GM12878 (cell line): ENCODE results near the gene PLXNC1.

ENCODE experiments used
- ATF7 ChIP-seq: fragments of 450-650 bp; IDR thresholded peaks from 2 replicates; pipeline ENCODE4 v1.6.1; 2016; ENCODE audit warnings: low read depth, mild to moderate bottlenecking
- EP300 ChIP-seq, 2 experiments: fragments of 150-350 bp in 1 of 2; IDR thresholded peaks; 2 replicates each; pipeline ENCODE4 v1.6.1; 2011 to 2012; ENCODE audit warnings: low read depth in 2 of 2, low read length in 2 of 2, borderline replicate concordance in 1 of 2, improper control_type of control experiment in 1 of 2, inconsistent platforms in 1 of 2; ENCODE audit not compliant: control insufficient read depth in 1 of 2
- FOXK2 ChIP-seq: fragments of 450-650 bp; IDR thresholded peaks from 2 replicates; pipeline ENCODE4 v1.6.1; 2017; ENCODE audit warnings: mild to moderate bottlenecking, moderate library complexity
- HDAC2 ChIP-seq: fragments of 200-600 bp; sonication (generic); IDR thresholded peaks from 2 replicates; pipeline ENCODE4 v1.6.1; 2017
- RCOR1 ChIP-seq: conservative IDR thresholded peaks from 2 replicates; pipeline ENCODE4 v1.6.1; 2012; ENCODE audit warnings: low read depth, low read length, improper control_type of control experiment
- TCF12 ChIP-seq: IDR thresholded peaks from 2 replicates; pipeline ENCODE4 v1.6.1; 2011; ENCODE audit warnings: low read depth, mild to moderate bottlenecking, low read length
- YY1 ChIP-seq: IDR thresholded peaks from 2 replicates; pipeline ENCODE4 v1.6.1; 2011; ENCODE audit warnings: low read depth, mild to moderate bottlenecking, low read length
- TF ChIP-seq, protein P1 (sequence below), 3 experiments: IDR thresholded peaks in 2 of 3; conservative IDR thresholded peaks in 1 of 3; 2 replicates each; pipeline ENCODE4 v1.5.1; 2011; ENCODE audit warnings: low read depth in 3 of 3, low read length in 3 of 3, mild to moderate bottlenecking in 3 of 3, control low read depth in 2 of 3, moderate library complexity in 2 of 3, inconsistent platforms in 1 of 3, mixed read lengths in 1 of 3; ENCODE audit not compliant: control insufficient read depth in 2 of 3, insufficient read depth in 1 of 3; ENCODE audit errors: extremely low read depth in 1 of 3
- TF ChIP-seq, protein P2 (sequence below): IDR thresholded peaks from 2 replicates; pipeline ENCODE4 v1.6.1; 2012; ENCODE audit warnings: mild to moderate bottlenecking, low read depth, low read length

DNA sequence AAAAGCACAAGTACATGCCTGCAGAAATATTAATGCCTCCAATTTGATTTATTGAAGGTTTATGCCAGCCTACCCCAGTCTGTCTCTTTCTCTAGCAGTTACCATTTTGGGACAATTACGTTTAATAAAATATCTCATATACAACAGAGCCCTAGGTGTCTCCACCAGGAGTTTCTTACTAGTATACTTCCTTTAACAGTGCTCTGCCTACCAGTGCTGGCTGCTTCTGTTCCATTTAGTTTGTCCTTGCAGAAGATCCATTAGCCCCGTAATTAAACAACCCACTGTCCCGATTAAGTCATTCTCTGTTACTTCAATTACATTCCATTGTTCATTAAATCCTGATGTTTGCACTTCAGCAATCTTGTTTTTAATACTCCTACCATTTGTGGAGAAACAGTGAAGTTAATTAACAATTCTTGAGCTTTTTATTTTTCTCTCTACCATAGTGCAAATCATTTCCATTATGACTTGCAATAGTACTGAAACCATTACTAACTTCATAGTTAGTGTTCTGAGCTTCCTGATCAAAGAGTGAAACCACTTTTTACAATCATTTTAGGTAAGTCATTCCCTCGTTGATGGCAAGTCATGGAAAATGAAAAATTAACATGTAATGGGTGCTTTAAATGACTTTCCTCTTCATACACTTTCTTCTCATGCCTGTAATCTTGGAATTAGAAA is 121.1 kb downstream of the PLXNC1 start:
- TF ChIP-seq YY1 (no peak), EP300 (IDR thresholded peaks at IDR 0.05; ENCODE audit: borderline replicate concordance in 1 of 2, control insufficient read depth in 1 of 2, low read depth in 2 of 2, low read length in 2 of 2) (no peak), TCF12 (no peak), RCOR1 (no peak), ATF7 (peak; percentile 42), FOXK2 (no peak), HDAC2 (no peak)
- TF ChIP-seq, protein P1, sequence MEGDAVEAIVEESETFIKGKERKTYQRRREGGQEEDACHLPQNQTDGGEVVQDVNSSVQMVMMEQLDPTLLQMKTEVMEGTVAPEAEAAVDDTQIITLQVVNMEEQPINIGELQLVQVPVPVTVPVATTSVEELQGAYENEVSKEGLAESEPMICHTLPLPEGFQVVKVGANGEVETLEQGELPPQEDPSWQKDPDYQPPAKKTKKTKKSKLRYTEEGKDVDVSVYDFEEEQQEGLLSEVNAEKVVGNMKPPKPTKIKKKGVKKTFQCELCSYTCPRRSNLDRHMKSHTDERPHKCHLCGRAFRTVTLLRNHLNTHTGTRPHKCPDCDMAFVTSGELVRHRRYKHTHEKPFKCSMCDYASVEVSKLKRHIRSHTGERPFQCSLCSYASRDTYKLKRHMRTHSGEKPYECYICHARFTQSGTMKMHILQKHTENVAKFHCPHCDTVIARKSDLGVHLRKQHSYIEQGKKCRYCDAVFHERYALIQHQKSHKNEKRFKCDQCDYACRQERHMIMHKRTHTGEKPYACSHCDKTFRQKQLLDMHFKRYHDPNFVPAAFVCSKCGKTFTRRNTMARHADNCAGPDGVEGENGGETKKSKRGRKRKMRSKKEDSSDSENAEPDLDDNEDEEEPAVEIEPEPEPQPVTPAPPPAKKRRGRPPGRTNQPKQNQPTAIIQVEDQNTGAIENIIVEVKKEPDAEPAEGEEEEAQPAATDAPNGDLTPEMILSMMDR (IDR thresholded peaks at IDR 0.05 in 2 of 3, conservative IDR thresholded peaks at IDR 0.05 in 1 of 3; ENCODE audit: control insufficient read depth in 2 of 3, extremely low read depth in 1 of 3, insufficient read depth in 1 of 3, low read depth in 3 of 3, low read length in 3 of 3): no peak
- TF ChIP-seq, protein P2, sequence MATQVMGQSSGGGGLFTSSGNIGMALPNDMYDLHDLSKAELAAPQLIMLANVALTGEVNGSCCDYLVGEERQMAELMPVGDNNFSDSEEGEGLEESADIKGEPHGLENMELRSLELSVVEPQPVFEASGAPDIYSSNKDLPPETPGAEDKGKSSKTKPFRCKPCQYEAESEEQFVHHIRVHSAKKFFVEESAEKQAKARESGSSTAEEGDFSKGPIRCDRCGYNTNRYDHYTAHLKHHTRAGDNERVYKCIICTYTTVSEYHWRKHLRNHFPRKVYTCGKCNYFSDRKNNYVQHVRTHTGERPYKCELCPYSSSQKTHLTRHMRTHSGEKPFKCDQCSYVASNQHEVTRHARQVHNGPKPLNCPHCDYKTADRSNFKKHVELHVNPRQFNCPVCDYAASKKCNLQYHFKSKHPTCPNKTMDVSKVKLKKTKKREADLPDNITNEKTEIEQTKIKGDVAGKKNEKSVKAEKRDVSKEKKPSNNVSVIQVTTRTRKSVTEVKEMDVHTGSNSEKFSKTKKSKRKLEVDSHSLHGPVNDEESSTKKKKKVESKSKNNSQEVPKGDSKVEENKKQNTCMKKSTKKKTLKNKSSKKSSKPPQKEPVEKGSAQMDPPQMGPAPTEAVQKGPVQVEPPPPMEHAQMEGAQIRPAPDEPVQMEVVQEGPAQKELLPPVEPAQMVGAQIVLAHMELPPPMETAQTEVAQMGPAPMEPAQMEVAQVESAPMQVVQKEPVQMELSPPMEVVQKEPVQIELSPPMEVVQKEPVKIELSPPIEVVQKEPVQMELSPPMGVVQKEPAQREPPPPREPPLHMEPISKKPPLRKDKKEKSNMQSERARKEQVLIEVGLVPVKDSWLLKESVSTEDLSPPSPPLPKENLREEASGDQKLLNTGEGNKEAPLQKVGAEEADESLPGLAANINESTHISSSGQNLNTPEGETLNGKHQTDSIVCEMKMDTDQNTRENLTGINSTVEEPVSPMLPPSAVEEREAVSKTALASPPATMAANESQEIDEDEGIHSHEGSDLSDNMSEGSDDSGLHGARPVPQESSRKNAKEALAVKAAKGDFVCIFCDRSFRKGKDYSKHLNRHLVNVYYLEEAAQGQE: no peak
